Tibial nerve (tissue), 4 donors: Measurements from ENCODE around the gene TMEM95. TPM values are rescaled to one million over a fixed set of nuclear protein-coding genes. Genes with fewer than 3 reads are reported as not detected.

ENCODE experiments used
- DNase-seq, 2 donors: peaks; one replicate each; pipeline ENCODE4 v3.0.0-alpha.2; 2019; ENCODE audit warnings: low spot score in 2 of 2
- H3K27ac ChIP-seq, 4 donors: fragments of 200-600 bp; sonication (generic) in 3 of 4; one replicate each; pipeline ENCODE4 v1.5.1; 2017 to 2019; ENCODE audit warnings: mild to moderate bottlenecking in 1 of 4
- H3K27me3 ChIP-seq, 2 donors: fragments of 200-600 bp; sonication (generic) in 1 of 2; one replicate each; pipeline versions ENCODE4 v1.5.1 to v1.6.0; 2017 to 2019
- H3K36me3 ChIP-seq, 3 donors: fragments of 200-600 bp; sonication (generic); one replicate each; pipeline ENCODE4 v1.5.1; 2018 to 2019
- H3K4me1 ChIP-seq, 4 donors: fragments of 200-600 bp; sonication (generic) in 3 of 4; one replicate each; pipeline ENCODE4 v1.5.1; 2017 to 2019
- H3K4me3 ChIP-seq, 4 donors: fragments of 200-600 bp; sonication (generic) in 3 of 4; one replicate each; pipeline ENCODE4 v1.5.1; 2017 to 2019; ENCODE audit warnings: mild to moderate bottlenecking in 1 of 4, moderate library complexity in 1 of 4
- H3K9me3 ChIP-seq, 4 donors: fragments of 200-600 bp; sonication (generic) in 3 of 4; one replicate each; pipeline ENCODE4 v1.5.1; 2017 to 2019
- CTCF ChIP-seq, 5 experiments: fragments of 200-600 bp in 3 of 5; fragments of 450-650 bp in 2 of 5; sonication (generic) in 3 of 5; IDR thresholded peaks; one replicate each; pipeline ENCODE4 v1.5.1; 2016 to 2019; ENCODE audit warnings: antibody characterized with exemption in 5 of 5, mild to moderate bottlenecking in 3 of 5, moderate library complexity in 2 of 5
- EP300 ChIP-seq, 2 donors: sonication (generic); formaldehyde crosslinking; IDR thresholded peaks; one replicate each; pipeline ENCODE4 v1.6.1; 2017; ENCODE audit warnings: antibody characterized with exemption in 2 of 2, mild to moderate bottlenecking in 1 of 2
- POLR2A ChIP-seq, 2 donors: fragments of 450-650 bp; IDR thresholded peaks; one replicate each; pipeline ENCODE4 v1.6.1; 2017; ENCODE audit warnings: antibody characterized with exemption in 2 of 2, mild to moderate bottlenecking in 2 of 2, moderate library complexity in 2 of 2
- WGBS, 2 donors: methylation state at CpG; one replicate each; pipeline ENCODE4 v1.1.5; 2018; 5-methylcytosine and 5-hydroxymethylcytosine counted together
- total RNA-seq, 4 donors: library from RNA; depleted of rRNA; stranded (reverse); fragments of >200 nt; gene quantifications; one replicate each; pipeline ENCODE4 v1.1.0, GENCODE V29; 2016

Gene TMEM95
- total RNA-seq, 4 donors from 2014 or later = not detected

GRCh38 chr17:7325031-7325528 lies 29.9 kb upstream of the TMEM95 start:
- H3K9me3 ChIP-seq = no peaks in the 10 kb centered on the region
- 90 to 94% methylated on average over 19 of the region's 19 CpGs for WGBS, 2 donors
- no peak overlapping the region for H3K27ac ChIP-seq
- TF ChIP-seq CTCF (IDR thresholded peaks at IDR 0.05) (no peak), POLR2A (IDR thresholded peaks at IDR 0.05) (no peak), EP300 (IDR thresholded peaks at IDR 0.05) (no peak)
- DNase-seq = no peak
- H3K4me1 ChIP-seq = peaks cover 0 to 21% (median 12%) of the 10 kb centered on the region in 4 donors
- H3K4me3 ChIP-seq = no peak overlapping the region
- H3K36me3 ChIP-seq = peaks cover 7 to 71% (median 23%) of the 10 kb centered on the region in 3 donors
- H3K27me3 ChIP-seq = no peaks in the 10 kb centered on the region

- peaks cover 4 to 60% (median 22%) of the 10 kb centered on the region in 3 donors for H3K36me3 ChIP-seq
Observed at GRCh38 chr17:7326186-7326585, 28.8 kb upstream of the TMEM95 start.

GRCh38 chr17:7327056-7327455 lies 27.9 kb upstream of the TMEM95 start:
- no peak overlapping the region for H3K4me3 ChIP-seq
- WGBS, 2 donors = 86 to 87% methylated on average over 7 of the region's 7 CpGs
- TF ChIP-seq CTCF (IDR thresholded peaks at IDR 0.05) (no peak), EP300 (IDR thresholded peaks at IDR 0.05) (no peak), POLR2A (IDR thresholded peaks at IDR 0.05) (no peak)
- DNase-seq = no peak
- H3K4me1 ChIP-seq = peaks cover 0 to 30% (median 14%) of the 10 kb centered on the region in 4 donors
- no peaks in the 10 kb centered on the region for H3K9me3 ChIP-seq
- H3K36me3 ChIP-seq = peaks cover 4 to 51% (median 15%) of the 10 kb centered on the region in 3 donors
- H3K27me3 ChIP-seq = peaks cover 0 to 6% of the 10 kb centered on the region in 2 donors
- H3K27ac ChIP-seq = no peak overlapping the region

More at GRCh38 chr17:7326186-7326585, 28.8 kb upstream of the TMEM95 start:
- Histone ChIP-seq H3K4me1 (peaks cover 0 to 30% (median 14%) of the 10 kb centered on the region in 4 donors), H3K4me3 (no peak overlapping the region), H3K9me3 (no peaks in the 10 kb centered on the region), H3K27ac (no peak overlapping the region), H3K27me3 (no peaks in the 10 kb centered on the region)
- WGBS, 2 donors = 92 to 93% methylated on average over 7 to 11 of the region's 11 CpGs
- DNase-seq = no peak
- TF ChIP-seq CTCF (IDR thresholded peaks at IDR 0.05) = no peak

- DNase-seq = no peak
- H3K27ac ChIP-seq = no peak overlapping the region
- H3K27me3 ChIP-seq = peaks cover 0 to 8% of the 10 kb centered on the region in 2 donors
- H3K4me1 ChIP-seq = peaks cover 0 to 30% (median 14%) of the 10 kb centered on the region in 4 donors
- H3K4me3 ChIP-seq = no peak overlapping the region
- H3K36me3 ChIP-seq = peaks cover 2 to 47% (median 12%) of the 10 kb centered on the region in 3 donors
- TF ChIP-seq EP300 (IDR thresholded peaks at IDR 0.05) (no peak), CTCF (IDR thresholded peaks at IDR 0.05) (no peak), POLR2A (IDR thresholded peaks at IDR 0.05) (no peak)
- no peaks in the 10 kb centered on the region for H3K9me3 ChIP-seq
- 67 to 81% methylated on average over 17 of the region's 17 CpGs for WGBS, 2 donors
Observed at GRCh38 chr17:7327501-7327900, 27.5 kb upstream of the TMEM95 start.

- Histone ChIP-seq H3K4me1 (peaks cover 0 to 30% (median 14%) of the 10 kb centered on the region in 4 donors), H3K36me3 (peaks cover 2 to 42% (median 8%) of the 10 kb centered on the region in 3 donors), H3K27me3 (peaks cover 0 to 8% of the 10 kb centered on the region in 2 donors), H3K9me3 (no peaks in the 10 kb centered on the region), H3K4me3 (peak overlapping the region in 1 of 4 donors; percentile 77), H3K27ac (no peak overlapping the region)
- no peak for TF ChIP-seq POLR2A (IDR thresholded peaks at IDR 0.05)
- no peak for TF ChIP-seq EP300 (IDR thresholded peaks at IDR 0.05)
- no peak for TF ChIP-seq CTCF (IDR thresholded peaks at IDR 0.05)
- DNase-seq = no peak
- 76 to 91% methylated on average over 1 of the region's 1 CpG for WGBS, 2 donors
Observed at GRCh38 chr17:7328009-7328408, 26.9 kb upstream of the TMEM95 start.
